WI38 (cell line): ENCODE data around the gene SLC6A17.

Experiments
- H3K4me3 ChIP-seq: 2 replicates; pipeline ENCODE4 v1.5.1; 2011; ENCODE audit warnings: low read depth, mild to moderate bottlenecking, control low read depth, low read length
- CTCF ChIP-seq: IDR thresholded peaks from 2 replicates; pipeline ENCODE4 v1.5.1; 2012; ENCODE audit warnings: low read depth, mild to moderate bottlenecking, control low read depth, low read length

The SLC6A17 gene

GRCh38 chr1:110186558-110186957 is 36.3 kb downstream of the SLC6A17 start:
- no peak for TF ChIP-seq CTCF
- no peak overlapping the region for H3K4me3 ChIP-seq

GRCh38 chr1:110187139-110187890 is 37.0 kb downstream of the SLC6A17 start:
- no peak for TF ChIP-seq CTCF

GRCh38 chr1:110188035-110188618 is 37.8 kb downstream of the SLC6A17 start:
- no peak for TF ChIP-seq CTCF

More at GRCh38 chr1:110187139-110187890, 37.0 kb downstream of the SLC6A17 start:
- H3K4me3 ChIP-seq: no peak overlapping the region

GRCh38 chr1:110189181-110189580 is 38.9 kb downstream of the SLC6A17 start:
- no peak for TF ChIP-seq CTCF
- H3K4me3 ChIP-seq: no peak overlapping the region

More at GRCh38 chr1:110188035-110188618, 37.8 kb downstream of the SLC6A17 start:
- no peak overlapping the region for H3K4me3 ChIP-seq

GRCh38 chr1:110190282-110190929 is 40.1 kb downstream of the SLC6A17 start:
- H3K4me3 ChIP-seq: no peak overlapping the region
- TF ChIP-seq CTCF: no peak

- no peak for TF ChIP-seq CTCF
- H3K4me3 ChIP-seq: no peak overlapping the region
Measured at GRCh38 chr1:110192541-110192940, 42.2 kb downstream of the SLC6A17 start.

GRCh38 chr1:110195196-110195595 is 44.9 kb downstream of the SLC6A17 start:
- no peak for TF ChIP-seq CTCF

More at GRCh38 chr1:110195196-110195595, 44.9 kb downstream of the SLC6A17 start:
- H3K4me3 ChIP-seq: no peak overlapping the region
